GM18951 (cell line): ENCODE results near the gene RENBP.

Experiments used
- POLR2A ChIP-seq: IDR thresholded peaks from 4 replicates; pipeline ENCODE4 v1.6.1; 2011; ENCODE audit warnings: mild to moderate bottlenecking; ENCODE audit not compliant: insufficient read length, insufficient read depth; ENCODE audit errors: extremely low read depth
- in situ Hi-C: fragments of 300-500 bp; cut with MboI; formaldehyde crosslinking; loops from one replicate; pipeline ENCODE4 v1.12.0; 2022; ENCODE audit warnings: low sequenced_read_pairs, mixed read lengths, inconsistent platforms; ENCODE audit not compliant: unreplicated experiment

Gene RENBP

GRCh38 chrX:153954558-153955227 lies 10.2 kb upstream of the RENBP start:
- no peak for TF ChIP-seq POLR2A
- in situ Hi-C loops: loop anchor here (10.0 kb wide), 1 partner anchor 170 kb away; the partner anchor contains the start of gene SRPK3

- in situ Hi-C loops: loop anchor here (10.0 kb wide), 1 partner anchor 169 kb away; the partner anchor contains the start of gene SRPK3
- no peak for TF ChIP-seq POLR2A
Measured at GRCh38 chrX:153953892-153954557, 9.6 kb upstream of the RENBP start.

- in situ Hi-C loops: loop anchor here (10.0 kb wide), 1 partner anchor 169 kb away; the partner anchor contains the start of gene SRPK3
- TF ChIP-seq POLR2A: peak; percentile 29
Measured at GRCh38 chrX:153953342-153953830, 8.9 kb upstream of the RENBP start.

GRCh38 chrX:153952373-153953026 lies 8.1 kb upstream of the RENBP start:
- TF ChIP-seq POLR2A: no peak
- in situ Hi-C loops: loop anchor here (10.0 kb wide), 1 partner anchor 168 kb away; the partner anchor contains the start of gene SRPK3

- TF ChIP-seq POLR2A: no peak
- in situ Hi-C loops: loop anchor here (10.0 kb wide), 1 partner anchor 167 kb away; the partner anchor contains the start of gene SRPK3
Measured at GRCh38 chrX:153951683-153952372, 7.4 kb upstream of the RENBP start.

GRCh38 chrX:153950127-153950526 lies 5.7 kb upstream of the RENBP start:
- TF ChIP-seq POLR2A: no peak
- in situ Hi-C loops: loop anchor here (10.0 kb wide), 1 partner anchor 165 kb away; the partner anchor contains the start of gene SRPK3

GRCh38 chrX:153948847-153949805 lies 4.7 kb upstream of the RENBP start:
- TF ChIP-seq POLR2A: no peak
- in situ Hi-C loops: no loop called here

GRCh38 chrX:153948002-153948466 lies 3.6 kb upstream of the RENBP start:
- in situ Hi-C loops: no loop called here
- TF ChIP-seq POLR2A: no peak

- TF ChIP-seq POLR2A: no peak
- in situ Hi-C loops: no loop called here
Measured at GRCh38 chrX:153947009-153947769, 2.7 kb upstream of the RENBP start.

- no peak for TF ChIP-seq POLR2A
- in situ Hi-C loops: no loop called here
Measured at GRCh38 chrX:153945956-153946943, 1.8 kb upstream of the RENBP start.

- in situ Hi-C loops: no loop called here
- no peak for TF ChIP-seq POLR2A
Measured at GRCh38 chrX:153944800-153945150, 332 bp upstream of the RENBP start.
